Measurements from ENCODE around the gene CKLF.
"Not testable (repeated sequence)": the region's sequence is repeated elsewhere in the genome, so short reads cannot be mapped to it uniquely, and the experiment has no call there.

CKLF gene

GRCh38 chr16:66605979-66606751 lies 53.8 kb downstream of the CKLF start:
- H3K4me3 ChIP-seq (ENCODE audit: low read length) = peak overlapping the region; percentile 78
- DNase-seq (ENCODE audit: low read depth, low spot score) = no peak

GRCh38 chr16:66608241-66609138 lies 56.1 kb downstream of the CKLF start:
- H3K4me3 ChIP-seq (ENCODE audit: low read length) = no peak overlapping the region
- DNase-seq (ENCODE audit: low read depth, low spot score) = peak; percentile 68

GRCh38 chr16:66609139-66609510 lies 56.7 kb downstream of the CKLF start:
- no peak for DNase-seq (ENCODE audit: low read depth, low spot score)
- H3K4me3 ChIP-seq (ENCODE audit: low read length) = no peak overlapping the region

- no peak overlapping the region for H3K4me3 ChIP-seq (ENCODE audit: low read length)
- no peak for DNase-seq (ENCODE audit: low read depth, low spot score)
Measured at GRCh38 chr16:66610111-66610820, 57.9 kb downstream of the CKLF start.

- not testable (repeated sequence) for H3K4me3 ChIP-seq (ENCODE audit: low read length); DNase-seq (ENCODE audit: low read depth, low spot score)
Measured at GRCh38 chr16:66611911-66612310, 59.5 kb downstream of the CKLF start.

GRCh38 chr16:66612422-66612821 lies 60.0 kb downstream of the CKLF start:
- DNase-seq (ENCODE audit: low read depth, low spot score) = no peak

GRCh38 chr16:66614161-66614802 lies 61.9 kb downstream of the CKLF start:
- DNase-seq (ENCODE audit: low read depth, low spot score) = no peak
- H3K4me3 ChIP-seq (ENCODE audit: low read length) = no peak overlapping the region

More at GRCh38 chr16:66612422-66612821, 60.0 kb downstream of the CKLF start:
- no peak overlapping the region for H3K4me3 ChIP-seq (ENCODE audit: low read length)

Data from Jurkat, Clone E6-1 (cell line).